Heart left ventricle (tissue), 16 donors: ENCODE results near the gene PHF14. TPM values are rescaled to one million over a fixed set of nuclear protein-coding genes. Genes with fewer than 3 reads are reported as not detected.

ENCODE experiments used
- ATAC-seq, 4 donors: fragments of 200-7000 bp; cut with Tn5 transposase; one replicate each; pipeline ENCODE4 v1.9.1; 2020 to 2022; ENCODE audit warnings: moderate library complexity in 4 of 4, mild to moderate bottlenecking in 3 of 4, moderate number of reproducible peaks in 1 of 4
- DNase-seq, 5 donors: peaks; one replicate each; pipeline ENCODE4 v3.0.0-alpha.2; 2020
- H3K27ac ChIP-seq, 12 donors: fragments of 200-600 bp; sonication (generic) in 4 of 12; one replicate each; pipeline versions ENCODE4 v1.5.0 to v1.8.0; 2016 to 2022; ENCODE audit warnings: mild to moderate bottlenecking in 2 of 12
- H3K27me3 ChIP-seq, 9 donors: fragments of 200-600 bp; sonication (generic) in 2 of 9; one replicate each; pipeline versions ENCODE4 v1.5.1 to v1.8.0; 2016 to 2022; ENCODE audit warnings: mild to moderate bottlenecking in 3 of 9
- H3K36me3 ChIP-seq, 9 donors: fragments of 200-600 bp; sonication (generic) in 2 of 9; one replicate each; pipeline versions ENCODE4 v1.5.0 to v1.8.0; 2018 to 2022; ENCODE audit warnings: mild to moderate bottlenecking in 2 of 9
- H3K4me1 ChIP-seq, 12 donors: fragments of 200-600 bp; sonication (generic) in 4 of 12; one replicate each; pipeline versions ENCODE4 v1.5.0 to v1.8.0; 2016 to 2022; ENCODE audit warnings: mild to moderate bottlenecking in 3 of 12
- H3K4me3 ChIP-seq, 12 donors: fragments of 200-600 bp; sonication (generic) in 4 of 12; one replicate each; pipeline versions ENCODE4 v1.5.0 to v1.8.0; 2017 to 2022; ENCODE audit warnings: mild to moderate bottlenecking in 9 of 12, moderate library complexity in 4 of 12
- H3K9me3 ChIP-seq, 12 donors: fragments of 200-600 bp; sonication (generic) in 4 of 12; one replicate each; pipeline versions ENCODE4 v1.5.0 to v1.8.0; 2016 to 2022; ENCODE audit warnings: mild to moderate bottlenecking in 1 of 12
- POLR2A ChIP-seq, 2 donors: fragments of 450-650 bp; IDR thresholded peaks; one replicate each; pipeline ENCODE4 v1.6.1; 2017; ENCODE audit warnings: antibody characterized with exemption in 2 of 2, mild to moderate bottlenecking in 2 of 2, moderate library complexity in 2 of 2
- WGBS, 4 donors: extraction: QIAGEN DNeasy Blood & Tissue Kit in 2 of 4; methylation state at CpG; one replicate each; pipeline versions ENCODE4 v1.1.5 to v1.1.7; 2013 to 2018; 5-methylcytosine and 5-hydroxymethylcytosine counted together
- intact Hi-C, 10 donors: fragments of 100-400 bp; cut with DNase I; formaldehyde crosslinking; loops; one replicate each; pipeline versions ENCODE4 v1.11.1 to v1.14.2; 2022
- polyA plus RNA-seq, 2 donors: library from polyadenylated mRNA; stranded (reverse); fragments of 200-250 nt; gene quantifications; one replicate each; pipeline ENCODE4 v1.2.3, GENCODE V29; 2013
- total RNA-seq, 9 donors: library from RNA; depleted of rRNA in 2 of 9; stranded (reverse); fragments of >200 nt in 2 of 9; fragmentation: NEBNext Ultra II Directional in 3 of 9; extraction: Animal tissue kit (Norgen Biotek cat#: 25700) in 3 of 9; gene quantifications; one replicate each; pipeline versions ENCODE4 v1.1.0 to v1.2.4, GENCODE V29; 2016 to 2023
- TF ChIP-seq, protein P1 (sequence below), 12 donors: fragments of 200-600 bp; sonication (generic) in 4 of 12; IDR thresholded peaks; one replicate each; pipeline versions ENCODE4 v1.5.0 to v1.8.0; 2018 to 2022; ENCODE audit warnings: antibody characterized with exemption in 12 of 12, mild to moderate bottlenecking in 5 of 12
- donor health status: ischemic (EF 13 %, LVEDD 7.1; RV severe dilation, severe dysfunction).
- donor health status: healthy with polysubstance abuse.
- donor health status: DM: no; HTN: yes; CAD: no.
- donor health status: DM: no; HTN: no; CAD: no.
- donor health status: ischemic (EF 25% LVEDD 6.9; RV normal size, moderate dysfunction).
- donor health status: ischemic (EF 25% LVEDD 5.7; RV mildly dilated, moderate dysfunction).
- donor health status: healthy.
- donor health status: DM: yes; HTN: yes; CAD: no.
- donor health status: ischemic (EF 35%, LVEDD 5.7; RV mildly dilated, moderate dysfunction).
- donor health status: nonischemic (EF 11% LVEDD 7.7; RV severe dilation, severe dysfunction).
- donor health status: DM: yes; HTN: yes; CAD: no.
- donor health status: PGD.
- donor health status: ischemic (EF 29% LVEDD 5.4; RV normal size, mild dysfunction).
- donor health status: nonischemic (EF 23%, LVEDD 6.1; RV moderate dilation, normal function).

PHF14 gene
- total and polyA plus RNA-seq, 11 donors: 8.8 to 21.4 (median 14.3) TPM

GRCh38 chr7:11170175-11170574, 196.5 kb downstream of the PHF14 start:
- 55 to 64% (median 58%) methylated on average over 2 of the region's 2 CpGs for WGBS, 4 donors
- intact Hi-C loops: no loop called here
- H3K9me3 ChIP-seq: no peaks in the 10 kb centered on the region
- H3K4me1 ChIP-seq: peaks cover 0 to 12% (median 0%) of the 10 kb centered on the region in 12 donors
- H3K36me3 ChIP-seq: no peaks in the 10 kb centered on the region
- DNase-seq (no peak), ATAC-seq (no peak)
- no peak overlapping the region for H3K27ac ChIP-seq
- H3K4me3 ChIP-seq: no peak overlapping the region
- TF ChIP-seq, protein P1, sequence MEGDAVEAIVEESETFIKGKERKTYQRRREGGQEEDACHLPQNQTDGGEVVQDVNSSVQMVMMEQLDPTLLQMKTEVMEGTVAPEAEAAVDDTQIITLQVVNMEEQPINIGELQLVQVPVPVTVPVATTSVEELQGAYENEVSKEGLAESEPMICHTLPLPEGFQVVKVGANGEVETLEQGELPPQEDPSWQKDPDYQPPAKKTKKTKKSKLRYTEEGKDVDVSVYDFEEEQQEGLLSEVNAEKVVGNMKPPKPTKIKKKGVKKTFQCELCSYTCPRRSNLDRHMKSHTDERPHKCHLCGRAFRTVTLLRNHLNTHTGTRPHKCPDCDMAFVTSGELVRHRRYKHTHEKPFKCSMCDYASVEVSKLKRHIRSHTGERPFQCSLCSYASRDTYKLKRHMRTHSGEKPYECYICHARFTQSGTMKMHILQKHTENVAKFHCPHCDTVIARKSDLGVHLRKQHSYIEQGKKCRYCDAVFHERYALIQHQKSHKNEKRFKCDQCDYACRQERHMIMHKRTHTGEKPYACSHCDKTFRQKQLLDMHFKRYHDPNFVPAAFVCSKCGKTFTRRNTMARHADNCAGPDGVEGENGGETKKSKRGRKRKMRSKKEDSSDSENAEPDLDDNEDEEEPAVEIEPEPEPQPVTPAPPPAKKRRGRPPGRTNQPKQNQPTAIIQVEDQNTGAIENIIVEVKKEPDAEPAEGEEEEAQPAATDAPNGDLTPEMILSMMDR (IDR thresholded peaks at IDR 0.05): no peak
- no peak for TF ChIP-seq POLR2A (IDR thresholded peaks at IDR 0.05)
- H3K27me3 ChIP-seq: no peaks in the 10 kb centered on the region

- 90 to 95% (median 92%) methylated on average over 4 of the region's 4 CpGs for WGBS, 4 donors
- ATAC-seq: no peak
Observed at GRCh38 chr7:11170863-11171568, 197.3 kb downstream of the PHF14 start.

DNA sequence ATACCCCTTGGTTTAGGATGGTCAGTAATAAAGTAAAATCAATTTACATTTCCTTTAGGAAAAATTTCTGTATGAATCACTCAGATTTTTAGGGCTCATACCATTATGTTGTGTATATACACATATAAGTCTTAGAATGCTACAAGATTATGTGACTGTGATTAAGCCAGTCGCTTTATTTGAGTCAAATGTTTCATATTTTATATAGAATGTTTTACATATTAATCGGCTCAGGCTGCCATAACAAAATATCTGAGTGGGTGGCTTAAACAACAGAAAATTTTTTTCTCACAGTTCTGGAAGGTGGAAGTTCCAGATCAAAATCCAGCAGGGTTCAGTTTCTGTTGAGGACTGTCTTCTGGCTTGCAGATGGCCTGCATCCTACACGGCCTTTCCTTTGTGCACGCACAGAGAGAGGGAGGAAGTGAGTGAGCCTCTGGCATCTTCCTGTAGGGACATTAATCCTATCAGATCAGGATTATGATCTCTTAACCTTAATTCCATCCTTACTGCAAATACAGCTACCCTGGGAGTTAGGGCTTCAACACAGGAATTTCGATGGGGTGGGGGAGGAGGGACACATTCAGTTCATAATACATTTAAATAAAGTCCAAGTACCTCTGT, 198.0 kb downstream of the PHF14 start:
- Histone ChIP-seq H3K36me3 (no peaks in the 10 kb centered on the region), H3K27ac (no peak overlapping the region), H3K4me1 (peaks cover 0 to 12% (median 0%) of the 10 kb centered on the region in 12 donors), H3K27me3 (no peaks in the 10 kb centered on the region), H3K4me3 (no peak overlapping the region), H3K9me3 (no peaks in the 10 kb centered on the region)
- TF ChIP-seq POLR2A (IDR thresholded peaks at IDR 0.05): no peak
- TF ChIP-seq, protein P1 (IDR thresholded peaks at IDR 0.05): no peak
- DNase-seq (no peak), ATAC-seq (no peak)
- intact Hi-C loops: no loop called here
- WGBS, 4 donors: 65 to 85% (median 77%) methylated on average over 5 of the region's 5 CpGs

More at GRCh38 chr7:11170863-11171568, 197.3 kb downstream of the PHF14 start:
- peaks cover 0 to 12% (median 0%) of the 10 kb centered on the region in 12 donors for H3K4me1 ChIP-seq
- H3K36me3 ChIP-seq: no peaks in the 10 kb centered on the region
- TF ChIP-seq, protein P1 (IDR thresholded peaks at IDR 0.05): no peak
- TF ChIP-seq POLR2A (IDR thresholded peaks at IDR 0.05): no peak
- no peak overlapping the region for H3K27ac ChIP-seq
- no peaks in the 10 kb centered on the region for H3K27me3 ChIP-seq
- intact Hi-C loops: no loop called here
- no peaks in the 10 kb centered on the region for H3K9me3 ChIP-seq
- no peak overlapping the region for H3K4me3 ChIP-seq
- DNase-seq: no peak

DNA sequence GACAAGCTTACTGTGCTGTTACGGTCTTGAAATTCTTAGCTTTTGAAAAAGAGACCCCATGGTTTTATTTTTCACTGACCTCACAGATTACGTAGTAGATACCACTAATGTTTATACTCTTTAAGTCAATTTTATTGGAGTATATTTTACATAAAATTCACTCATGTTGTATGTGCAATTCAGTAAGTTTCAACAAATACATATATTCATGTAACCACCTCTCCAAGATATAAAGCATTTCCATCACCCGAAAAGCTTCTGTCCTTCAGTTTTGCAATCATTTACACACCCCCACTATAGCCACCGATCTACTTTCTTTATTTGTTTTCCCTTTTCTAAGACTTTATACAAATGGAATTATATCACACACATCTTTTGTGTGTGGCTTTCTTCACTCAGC, 199.2 kb downstream of the PHF14 start:
- no peak overlapping the region for H3K27ac ChIP-seq

More for the DNA sequence above, 199.2 kb downstream of the PHF14 start:
- 89 to 94% (median 92%) methylated on average over 4 of the region's 4 CpGs for WGBS, 4 donors
- no peaks in the 10 kb centered on the region for H3K36me3 ChIP-seq
- peaks cover 0 to 12% (median 0%) of the 10 kb centered on the region in 12 donors for H3K4me1 ChIP-seq
- no peak overlapping the region for H3K4me3 ChIP-seq
- H3K27me3 ChIP-seq: no peaks in the 10 kb centered on the region
- no peak for TF ChIP-seq POLR2A (IDR thresholded peaks at IDR 0.05)
- TF ChIP-seq, protein P1 (IDR thresholded peaks at IDR 0.05): no peak
- ATAC-seq: no peak
- no peaks in the 10 kb centered on the region for H3K9me3 ChIP-seq
- intact Hi-C loops: no loop called here
- no peak for DNase-seq
